GM12878 (cell line): ENCODE results near the gene DGKQ. TPM values are rescaled to one million over a fixed set of nuclear protein-coding genes. Genes with fewer than 3 reads are reported as not detected.

Experiments used
- ATAC-seq: fragments of 200-7000 bp; cut with Tn5 transposase; 3 replicates; pipeline ENCODE4 v1.9.1; 2020; ENCODE audit warnings: mild to moderate bottlenecking, moderate library complexity
- BruUV-seq: library from RNA; stranded (reverse); fragments of 400-500 nt; replicated peaks from 2 replicates; lab custom pipeline; 2021; lab: Mats Ljungman, UMichigan
- CTCF ChIA-PET: fragments of 300-600 bp; sonication (Branson Sonifier 250); formaldehyde crosslinking; extraction: SDS; loops from one replicate; lab custom pipeline; 2021; ENCODE audit warnings: inconsistent platforms; lab: Yijun Ruan, JAX
- POLR2A ChIA-PET: fragments of 350-600 bp; formaldehyde crosslinking; extraction: SDS; loops from one replicate; lab custom pipeline; 2021; ENCODE audit warnings: inconsistent platforms; lab: Charles Lee
- RAD21 ChIA-PET: fragments of 300-600 bp; sonication (Branson Sonifier 250); formaldehyde crosslinking; loops from one replicate; lab custom pipeline; 2023; ENCODE audit warnings: antibody characterized with exemption; ENCODE audit not compliant: unreplicated experiment; lab: Charles Lee
- SMC1A ChIA-PET: fragments of 300-600 bp; sonication (Branson Sonifier 250); formaldehyde crosslinking; loops from one replicate; lab custom pipeline; 2023; ENCODE audit not compliant: unreplicated experiment, uncharacterized antibody; lab: Charles Lee
- DNase-seq: peaks from one replicate; pipeline ENCODE4 v3.0.0-alpha.2; 2011; ENCODE audit warnings: low read depth, low spot score
- FAIRE-seq: peaks from 3 replicates; lab custom pipeline; 2011; peaks lifted over from hg19 to GRCh38; lab: Jason Lieb, UNC
- H2AFZ ChIP-seq: 2 replicates; pipeline ENCODE4 v1.6.0; 2011; ENCODE audit warnings: low read depth, low read length, control low read depth; ENCODE audit not compliant: control insufficient read depth
- H3K27ac ChIP-seq: 2 replicates; pipeline ENCODE4 v1.5.1; 2011; ENCODE audit warnings: control low read depth; ENCODE audit not compliant: control insufficient read depth, insufficient read depth
- H3K27me3 ChIP-seq, 2 experiments: replicated peaks in 1 of 2; 2 replicates each; pipeline versions ENCODE4 v1.6.0 to v1.6.1; 2011; ENCODE audit warnings: low read length in 1 of 2; ENCODE audit not compliant: control insufficient read depth in 2 of 2, insufficient read depth in 2 of 2
- H3K36me3 ChIP-seq, 2 experiments: 2 replicates each; pipeline ENCODE4 v1.5.1; 2011; ENCODE audit warnings: low read length in 1 of 2; ENCODE audit not compliant: control insufficient read depth in 2 of 2, insufficient read depth in 2 of 2
- H3K4me1 ChIP-seq: 2 replicates; pipeline ENCODE4 v1.6.1; 2011; ENCODE audit warnings: mild to moderate bottlenecking, low read length, moderate library complexity, mixed read lengths; ENCODE audit not compliant: control insufficient read depth, insufficient read depth
- H3K4me2 ChIP-seq: 2 replicates; pipeline ENCODE4 v1.6.0; 2011; ENCODE audit warnings: control low read depth; ENCODE audit not compliant: control insufficient read depth, insufficient read depth
- H3K4me3 ChIP-seq: fragments of 200-600 bp; sonication (generic); 2 replicates; pipeline ENCODE4 v1.5.1; 2016
- H3K79me2 ChIP-seq: 2 replicates; pipeline ENCODE4 v1.6.0; 2011; ENCODE audit warnings: low read length; ENCODE audit not compliant: control insufficient read depth, insufficient read depth
- H3K9ac ChIP-seq: 2 replicates; pipeline ENCODE4 v1.8.0; 2011; ENCODE audit warnings: low read length, control low read depth, mixed read lengths; ENCODE audit not compliant: control insufficient read depth, insufficient read depth
- H3K9me3 ChIP-seq: replicated peaks from 3 replicates; pipeline ENCODE4 v1.5.1; 2011; ENCODE audit warnings: mild to moderate bottlenecking, low read length; ENCODE audit not compliant: control insufficient read depth, insufficient read depth
- H4K20me1 ChIP-seq: 2 replicates; pipeline ENCODE4 v1.6.0; 2011; ENCODE audit not compliant: control insufficient read depth, insufficient read depth
- BACH1 ChIP-seq: fragments of 450-650 bp; IDR thresholded peaks from 2 replicates; pipeline ENCODE4 v1.6.1; 2017; ENCODE audit warnings: mild to moderate bottlenecking, borderline replicate concordance
- CBX5 ChIP-seq: sonication (generic); IDR thresholded peaks from 2 replicates; pipeline ENCODE4 v1.6.1; 2016; ENCODE audit warnings: low read depth, moderate library complexity, mild to moderate bottlenecking, inconsistent platforms
- EP300 ChIP-seq, 2 experiments: fragments of 150-350 bp in 1 of 2; IDR thresholded peaks; 2 replicates each; pipeline ENCODE4 v1.6.1; 2011 to 2012; ENCODE audit warnings: low read depth in 2 of 2, low read length in 2 of 2, borderline replicate concordance in 1 of 2, improper control_type of control experiment in 1 of 2, inconsistent platforms in 1 of 2; ENCODE audit not compliant: control insufficient read depth in 1 of 2
- GABPA ChIP-seq: IDR thresholded peaks from 2 replicates; pipeline ENCODE4 v1.6.1; 2014; ENCODE audit warnings: antibody characterized with exemption, low read depth, mild to moderate bottlenecking, inconsistent platforms
- HCFC1 ChIP-seq: fragments of 150-350 bp; IDR thresholded peaks from 2 replicates; pipeline ENCODE4 v1.6.1; 2014; ENCODE audit warnings: low read length
- HDGF ChIP-seq: fragments of 450-650 bp; IDR thresholded peaks from 2 replicates; pipeline ENCODE4 v1.6.1; 2016; ENCODE audit warnings: antibody characterized with exemption
- JUND ChIP-seq: IDR thresholded peaks from 2 replicates; pipeline ENCODE4 v1.6.1; 2012; ENCODE audit warnings: low read depth, mild to moderate bottlenecking, low read length, improper control_type of control experiment, moderate library complexity
- NR2F1 ChIP-seq: fragments of 450-650 bp; conservative IDR thresholded peaks from 2 replicates; pipeline ENCODE4 v1.6.1; 2017; ENCODE audit warnings: mild to moderate bottlenecking
- POLR2AphosphoS5 ChIP-seq: IDR thresholded peaks from 2 replicates; pipeline ENCODE4 v1.6.1; 2011; ENCODE audit warnings: mild to moderate bottlenecking, low read length, inconsistent platforms
- POU2F2 ChIP-seq: IDR thresholded peaks from 3 replicates; pipeline ENCODE4 v1.6.1; 2011; ENCODE audit warnings: low read depth, mild to moderate bottlenecking, low read length, borderline replicate concordance
- RAD51 ChIP-seq: fragments of 450-650 bp; IDR thresholded peaks from 2 replicates; pipeline ENCODE4 v1.6.1; 2016; ENCODE audit warnings: moderate library complexity, mild to moderate bottlenecking, inconsistent platforms
- SMC3 ChIP-seq: IDR thresholded peaks from 2 replicates; pipeline ENCODE4 v1.6.1; 2011; ENCODE audit warnings: low read length, improper control_type of control experiment, borderline replicate concordance
- TCF12 ChIP-seq: IDR thresholded peaks from 2 replicates; pipeline ENCODE4 v1.6.1; 2011; ENCODE audit warnings: low read depth, mild to moderate bottlenecking, low read length
- WRNIP1 ChIP-seq: IDR thresholded peaks from 2 replicates; pipeline ENCODE4 v1.6.1; 2011; ENCODE audit warnings: low read depth, low read length, improper control_type of control experiment, borderline replicate concordance
- ZNF24 ChIP-seq: fragments of 450-650 bp; IDR thresholded peaks from 2 replicates; pipeline ENCODE4 v1.6.1; 2017; ENCODE audit warnings: antibody characterized with exemption, mild to moderate bottlenecking
- ZNF274 ChIP-seq: IDR thresholded peaks from one replicate; pipeline ENCODE4 v1.8.0; 2011; ENCODE audit not compliant: insufficient read length, insufficient read depth
- ZSCAN29 ChIP-seq: fragments of 450-650 bp; IDR thresholded peaks from 2 replicates; pipeline ENCODE4 v1.6.1; 2017; ENCODE audit warnings: mild to moderate bottlenecking, moderate library complexity
- WGBS: methylation state at CpG from one replicate; pipeline ENCODE4 v1.1.6; 2016; ENCODE audit warnings: low lambda C conversion rate; ENCODE audit not compliant: insufficient replicate concordance, insufficient coverage; ENCODE audit errors: missing lambda C conversion rate; 5-methylcytosine and 5-hydroxymethylcytosine counted together
- in situ Hi-C: fragments of 300-500 bp; cut with MboI; formaldehyde crosslinking; loops from 9 replicates; pipeline ENCODE4 v1.14.3; 2018; ENCODE audit warnings: mixed read lengths
- intact Hi-C: fragments of 100-400 bp; cut with micrococcal nuclease; formaldehyde crosslinking; loops from one replicate; pipeline ENCODE4 v1.14.2; 2022; ENCODE audit not compliant: unreplicated experiment
- polyA plus RNA-seq, 11 experiments: library from polyadenylated mRNA; depleted of rRNA in 4 of 11; unstranded in 6 of 11; stranded (reverse) in 5 of 11; fragments of >200 nt; fragmentation: Nextera tagmentation in 4 of 11; fragmentation: Illumina TruSeq in 1 of 11; extraction: Ambion mirVana in 4 of 11; extraction: Trizol in 1 of 11; gene quantifications; 1 replicate in 1 of 11; 2 replicates in 10 of 11; pipeline versions ENCODE4 v1.2.1 to v1.2.3, GENCODE V29; 2011 to 2016; ENCODE audit warnings: inconsistent platforms in 2 of 11, missing spikeins in 2 of 11, low read depth in 1 of 11
- total RNA-seq, 4 experiments: library from RNA; depleted of rRNA in 3 of 4; stranded (reverse); fragments of >200 nt in 3 of 4; fragmentation: Illumina TruSeq in 1 of 4; extraction: Trizol in 1 of 4; gene quantifications; 2 replicates each; pipeline versions ENCODE4 v1.2.1 to v1.2.3, GENCODE V29; 2013 to 2021
- TF ChIP-seq, protein P1 (sequence below): IDR thresholded peaks from 2 replicates; pipeline ENCODE4 v1.6.1; 2011; ENCODE audit warnings: low read depth, low read length, improper control_type of control experiment, borderline replicate concordance
- TF ChIP-seq, protein P2 (sequence below): fragments of 450-650 bp; IDR thresholded peaks from 2 replicates; pipeline ENCODE4 v1.6.1; 2017; ENCODE audit warnings: mild to moderate bottlenecking, low read depth, inconsistent platforms; ENCODE audit not compliant: poor library complexity, severe bottlenecking
- TF ChIP-seq, protein P3 (sequence below): fragments of 450-650 bp; formaldehyde crosslinking; IDR thresholded peaks from 2 replicates; pipeline ENCODE4 v1.4.0; 2020; ENCODE audit warnings: mild to moderate bottlenecking, moderate library complexity

Gene DGKQ
- total and polyA plus RNA-seq, 10 of the 15 experiments (the other 5 are each of a cell fraction or from before 2014, with no cell fraction given), result 0.11 to 10.5 (median 1.4) TPM

DNA sequence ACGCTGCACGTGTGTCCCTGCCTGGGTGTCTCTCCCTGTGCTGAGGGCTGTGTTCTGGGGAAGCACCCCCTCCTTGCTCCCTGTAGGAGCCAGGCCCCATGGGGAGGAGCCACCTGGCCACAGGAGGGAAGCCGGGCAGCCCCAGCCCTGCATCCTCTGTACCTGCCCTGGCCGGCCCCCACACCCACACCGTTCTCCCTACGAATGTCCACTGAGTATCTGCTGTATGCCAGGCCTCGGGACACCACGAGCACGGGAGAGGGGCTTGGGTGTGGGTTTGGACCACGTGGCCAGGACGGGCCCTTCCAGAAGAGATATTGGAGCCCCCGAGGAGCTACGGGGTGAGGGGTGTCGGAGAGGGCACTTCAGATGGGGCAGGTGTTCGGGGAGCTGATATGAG lies 44.3 kb upstream of the DGKQ start:
- no peak overlapping the region for H2AFZ ChIP-seq
- intact Hi-C loops, result no loop called here
- peaks cover 11% of the 10 kb centered on the region for H3K4me1 ChIP-seq
- BruUV-seq, result no TSS peak
- FAIRE-seq, result no peak
- WGBS, result 34% methylated on average over 13 of the region's 15 CpGs
- H3K9me3 ChIP-seq, result no peaks in the 10 kb centered on the region
- in situ Hi-C loops, result no loop called here
- no peaks in the 10 kb centered on the region for H3K27me3 ChIP-seq
- no peak overlapping the region for H3K27ac ChIP-seq
- DNase-seq, result no peak
- no peak overlapping the region for H3K4me3 ChIP-seq
- no peak for ATAC-seq
- ChIA-PET RAD21 (no interaction called here), SMC1A (no interaction called here), CTCF (no interaction called here), POLR2A (no interaction called here)
- no peaks in the 10 kb centered on the region for H3K79me2 ChIP-seq
- H3K4me2 ChIP-seq, result no peak overlapping the region
- no peak for TF ChIP-seq EP300 (IDR thresholded peaks at IDR 0.05; ENCODE audit: borderline replicate concordance in 1 of 2, control insufficient read depth in 1 of 2, low read depth in 2 of 2, low read length in 2 of 2)
- TF ChIP-seq, protein P1, sequence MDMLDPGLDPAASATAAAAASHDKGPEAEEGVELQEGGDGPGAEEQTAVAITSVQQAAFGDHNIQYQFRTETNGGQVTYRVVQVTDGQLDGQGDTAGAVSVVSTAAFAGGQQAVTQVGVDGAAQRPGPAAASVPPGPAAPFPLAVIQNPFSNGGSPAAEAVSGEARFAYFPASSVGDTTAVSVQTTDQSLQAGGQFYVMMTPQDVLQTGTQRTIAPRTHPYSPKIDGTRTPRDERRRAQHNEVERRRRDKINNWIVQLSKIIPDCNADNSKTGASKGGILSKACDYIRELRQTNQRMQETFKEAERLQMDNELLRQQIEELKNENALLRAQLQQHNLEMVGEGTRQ, result no peak
- TF ChIP-seq, protein P2, sequence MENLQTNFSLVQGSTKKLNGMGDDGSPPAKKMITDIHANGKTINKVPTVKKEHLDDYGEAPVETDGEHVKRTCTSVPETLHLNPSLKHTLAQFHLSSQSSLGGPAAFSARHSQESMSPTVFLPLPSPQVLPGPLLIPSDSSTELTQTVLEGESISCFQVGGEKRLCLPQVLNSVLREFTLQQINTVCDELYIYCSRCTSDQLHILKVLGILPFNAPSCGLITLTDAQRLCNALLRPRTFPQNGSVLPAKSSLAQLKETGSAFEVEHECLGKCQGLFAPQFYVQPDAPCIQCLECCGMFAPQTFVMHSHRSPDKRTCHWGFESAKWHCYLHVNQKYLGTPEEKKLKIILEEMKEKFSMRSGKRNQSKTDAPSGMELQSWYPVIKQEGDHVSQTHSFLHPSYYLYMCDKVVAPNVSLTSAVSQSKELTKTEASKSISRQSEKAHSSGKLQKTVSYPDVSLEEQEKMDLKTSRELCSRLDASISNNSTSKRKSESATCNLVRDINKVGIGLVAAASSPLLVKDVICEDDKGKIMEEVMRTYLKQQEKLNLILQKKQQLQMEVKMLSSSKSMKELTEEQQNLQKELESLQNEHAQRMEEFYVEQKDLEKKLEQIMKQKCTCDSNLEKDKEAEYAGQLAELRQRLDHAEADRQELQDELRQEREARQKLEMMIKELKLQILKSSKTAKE, result no peak
- no peak for TF ChIP-seq ZSCAN29
- TF ChIP-seq ZNF274, result no peak
- TF ChIP-seq BACH1, result no peak
- TF ChIP-seq ZNF24, result no peak
- no peak for TF ChIP-seq WRNIP1
- TF ChIP-seq SMC3, result no peak
- TF ChIP-seq HDGF, result no peak
- TF ChIP-seq, protein P3, sequence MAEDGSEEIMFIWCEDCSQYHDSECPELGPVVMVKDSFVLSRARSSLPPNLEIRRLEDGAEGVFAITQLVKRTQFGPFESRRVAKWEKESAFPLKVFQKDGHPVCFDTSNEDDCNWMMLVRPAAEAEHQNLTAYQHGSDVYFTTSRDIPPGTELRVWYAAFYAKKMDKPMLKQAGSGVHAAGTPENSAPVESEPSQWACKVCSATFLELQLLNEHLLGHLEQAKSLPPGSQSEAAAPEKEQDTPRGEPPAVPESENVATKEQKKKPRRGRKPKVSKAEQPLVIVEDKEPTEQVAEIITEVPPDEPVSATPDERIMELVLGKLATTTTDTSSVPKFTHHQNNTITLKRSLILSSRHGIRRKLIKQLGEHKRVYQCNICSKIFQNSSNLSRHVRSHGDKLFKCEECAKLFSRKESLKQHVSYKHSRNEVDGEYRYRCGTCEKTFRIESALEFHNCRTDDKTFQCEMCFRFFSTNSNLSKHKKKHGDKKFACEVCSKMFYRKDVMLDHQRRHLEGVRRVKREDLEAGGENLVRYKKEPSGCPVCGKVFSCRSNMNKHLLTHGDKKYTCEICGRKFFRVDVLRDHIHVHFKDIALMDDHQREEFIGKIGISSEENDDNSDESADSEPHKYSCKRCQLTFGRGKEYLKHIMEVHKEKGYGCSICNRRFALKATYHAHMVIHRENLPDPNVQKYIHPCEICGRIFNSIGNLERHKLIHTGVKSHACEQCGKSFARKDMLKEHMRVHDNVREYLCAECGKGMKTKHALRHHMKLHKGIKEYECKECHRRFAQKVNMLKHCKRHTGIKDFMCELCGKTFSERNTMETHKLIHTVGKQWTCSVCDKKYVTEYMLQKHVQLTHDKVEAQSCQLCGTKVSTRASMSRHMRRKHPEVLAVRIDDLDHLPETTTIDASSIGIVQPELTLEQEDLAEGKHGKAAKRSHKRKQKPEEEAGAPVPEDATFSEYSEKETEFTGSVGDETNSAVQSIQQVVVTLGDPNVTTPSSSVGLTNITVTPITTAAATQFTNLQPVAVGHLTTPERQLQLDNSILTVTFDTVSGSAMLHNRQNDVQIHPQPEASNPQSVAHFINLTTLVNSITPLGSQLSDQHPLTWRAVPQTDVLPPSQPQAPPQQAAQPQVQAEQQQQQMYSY (CRISPR knock-in tag), result no peak
- no peak for TF ChIP-seq RAD51
- no peak for TF ChIP-seq JUND
- no peak for TF ChIP-seq TCF12
- TF ChIP-seq POU2F2, result no peak
- TF ChIP-seq CBX5, result no peak
- no peak for TF ChIP-seq NR2F1
- TF ChIP-seq POLR2AphosphoS5, result no peak
- TF ChIP-seq GABPA, result no peak
- no peak for TF ChIP-seq HCFC1
- no peaks in the 10 kb centered on the region; the same call in 1 of the 2 replicates for H4K20me1 ChIP-seq
- no peaks in the 10 kb centered on the region for H3K36me3 ChIP-seq
- H3K9ac ChIP-seq, result no peak overlapping the region
